GM23338 (cell line): ENCODE results near the gene GCNT1. TPM values are rescaled to one million over a fixed set of nuclear protein-coding genes. Genes with fewer than 3 reads are reported as not detected.

Experiments
- polyA plus RNA-seq: library from polyadenylated mRNA; unstranded; fragments of >200 nt; fragmentation: Nextera tagmentation; extraction: Ambion mirVana; gene quantifications from 2 replicates; pipeline ENCODE4 v1.2.1, GENCODE V29; 2016
- total RNA-seq: library from RNA; depleted of rRNA; stranded (reverse); fragments of >200 nt; shearing (Covaris generic); gene quantifications from 2 replicates; pipeline ENCODE4 v1.2.3, GENCODE V29; 2014; rRNA removed

GCNT1 gene
- total and polyA plus RNA-seq, 2 experiments from 2014 or later = 4.2 to 11.4 TPM

Other genes starting within 250 kb of the GCNT1 start
- gene RFK, start 64.8 kb upstream of the GCNT1 start, total RNA-seq = 15.2 and 19.0 TPM in 2 replicates
- gene RFK, start 64.8 kb upstream of the GCNT1 start, polyA plus RNA-seq = 15.4 and 17.3 TPM in 2 replicates